ENCODE results near the gene CD70. TPM values are rescaled to one million over a fixed set of nuclear protein-coding genes. Genes with fewer than 3 reads are reported as not detected.
"Not testable (repeated sequence)": the region's sequence is repeated elsewhere in the genome, so short reads cannot be mapped to it uniquely, and the experiment has no call there.

The CD70 gene
- total RNA-seq, 4 donors from 2014 or later, result 2.2 TPM; not detected in 3

GRCh38 chr19:6564393-6564792 lies 26.6 kb downstream of the CD70 start:
- Histone ChIP-seq H3K9me3 (peaks cover 0 to 18% (median 0%) of the 10 kb centered on the region in 3 donors), H3K4me1 (no peaks in the 10 kb centered on the region), H3K27me3 (peaks cover 47% of the 10 kb centered on the region), H3K36me3 (no peaks in the 10 kb centered on the region), H3K27ac (no peak overlapping the region), H3K4me3 (no peak overlapping the region)
- whole genome bisulfite sequencing, 2 donors (ENCODE audit: low coverage in 1 of 2), result 60 to 63% methylated on average over 1 to 2 of the region's 2 CpGs
- ATAC-seq, result no peak
- TF ChIP-seq POLR2A (IDR thresholded peaks at IDR 0.05) (no peak), POLR2AphosphoS5 (IDR thresholded peaks at IDR 0.05) (no peak), CTCF (IDR thresholded peaks at IDR 0.05) (no peak), EP300 (IDR thresholded peaks at IDR 0.05) (no peak)

GRCh38 chr19:6562437-6562836 lies 28.5 kb downstream of the CD70 start:
- H3K36me3 ChIP-seq, ATAC-seq, H3K27ac ChIP-seq, H3K4me3 ChIP-seq, H3K4me1 ChIP-seq: not testable (repeated sequence)
- Histone ChIP-seq H3K27me3 (peaks cover 62% of the 10 kb centered on the region), H3K9me3 (peaks cover 0 to 18% (median 0%) of the 10 kb centered on the region in 3 donors)
- WGBS, 2 donors (ENCODE audit: low coverage in 1 of 2), result 33% methylated on average over 1 of the region's 1 CpG; no CpG with 5 or more reads in 1 of the 2 donors

GRCh38 chr19:6556480-6557195 lies 34.3 kb downstream of the CD70 start:
- 64 to 69% methylated on average over 8 to 10 of the region's 11 CpGs for WGBS, 2 donors (ENCODE audit: low coverage in 1 of 2)
- TF ChIP-seq CTCF (IDR thresholded peaks at IDR 0.05) (no peak), POLR2A (IDR thresholded peaks at IDR 0.05) (no peak), EP300 (IDR thresholded peaks at IDR 0.05) (no peak), POLR2AphosphoS5 (IDR thresholded peaks at IDR 0.05) (no peak)
- H3K4me3 ChIP-seq, result no peak overlapping the region

GRCh38 chr19:6556043-6556449 lies 34.9 kb downstream of the CD70 start:
- 85 to 100% methylated on average over 2 of the region's 2 CpGs for WGBS, 2 donors (ENCODE audit: low coverage in 1 of 2)
- no peak for ATAC-seq
- Histone ChIP-seq H3K4me1 (no peaks in the 10 kb centered on the region), H3K36me3 (no peaks in the 10 kb centered on the region), H3K27ac (no peak overlapping the region), H3K27me3 (peaks cover 44% of the 10 kb centered on the region), H3K4me3 (no peak overlapping the region), H3K9me3 (no peaks in the 10 kb centered on the region)
- TF ChIP-seq POLR2A (IDR thresholded peaks at IDR 0.05) (no peak), CTCF (IDR thresholded peaks at IDR 0.05) (no peak), POLR2AphosphoS5 (IDR thresholded peaks at IDR 0.05) (no peak), EP300 (IDR thresholded peaks at IDR 0.05) (no peak)

More at GRCh38 chr19:6556480-6557195, 34.3 kb downstream of the CD70 start:
- no peak for ATAC-seq
- Histone ChIP-seq H3K9me3 (no peaks in the 10 kb centered on the region), H3K27me3 (peaks cover 44% of the 10 kb centered on the region), H3K27ac (no peak overlapping the region), H3K4me1 (no peaks in the 10 kb centered on the region), H3K36me3 (no peaks in the 10 kb centered on the region)

GRCh38 chr19:6551607-6552450 lies 39.1 kb downstream of the CD70 start:
- no peak for ATAC-seq
- Histone ChIP-seq H3K4me1 (no peaks in the 10 kb centered on the region), H3K4me3 (no peak overlapping the region), H3K36me3 (no peaks in the 10 kb centered on the region), H3K27ac (no peak overlapping the region), H3K27me3 (peaks cover 17% of the 10 kb centered on the region), H3K9me3 (no peaks in the 10 kb centered on the region)
- 17 to 25% methylated on average over 2 to 3 of the region's 28 CpGs for WGBS, 2 donors (ENCODE audit: low coverage in 1 of 2)
- no peak for TF ChIP-seq POLR2AphosphoS5 (IDR thresholded peaks at IDR 0.05)
- no peak for TF ChIP-seq CTCF (IDR thresholded peaks at IDR 0.05)
- no peak for TF ChIP-seq POLR2A (IDR thresholded peaks at IDR 0.05)
- no peak for TF ChIP-seq EP300 (IDR thresholded peaks at IDR 0.05)
